ENCODE data around the gene CYP2A7. TPM values are rescaled to one million over a fixed set of nuclear protein-coding genes. Genes with fewer than 3 reads are reported as not detected.
"Not testable (repeated sequence)": the region's sequence is repeated elsewhere in the genome, so short reads cannot be mapped to it uniquely, and the experiment has no call there.

Gene CYP2A7
- total and polyA plus RNA-seq, 5 donors from 2014 or later, result not detected

DNA sequence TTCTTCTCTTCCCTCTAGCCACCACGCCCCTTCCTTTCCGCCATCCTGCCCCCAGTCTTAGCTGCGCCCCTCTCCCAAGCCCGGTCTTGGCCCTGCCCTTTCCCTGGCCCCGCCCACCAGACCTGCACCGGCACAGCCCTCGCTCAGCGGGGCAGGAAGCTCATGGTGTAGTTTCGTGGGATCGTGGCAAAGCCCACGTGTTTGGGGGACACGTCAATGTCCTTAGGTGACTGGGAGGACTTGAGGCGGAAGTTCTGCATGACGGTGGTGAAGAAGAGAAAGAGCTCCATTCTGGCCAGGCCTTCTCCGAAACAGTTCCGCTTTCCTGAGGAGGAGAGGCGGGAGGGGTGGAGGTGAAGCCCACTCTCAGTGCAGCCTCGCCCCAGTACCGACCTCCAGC lies 38.4 kb downstream of the CYP2A7 start:
- H3K27ac Mint-ChIP-seq, result peak overlapping the region; percentile 59 to 86 (median 76)
- Histone ChIP-seq H3K4me3 (ENCODE audit: low read depth, low read length) (peak overlapping the region; percentile 66), H3K27ac (ENCODE audit: insufficient read depth, low read length, poor library complexity, severe bottlenecking) (peak overlapping the region; percentile 43)

DNA sequence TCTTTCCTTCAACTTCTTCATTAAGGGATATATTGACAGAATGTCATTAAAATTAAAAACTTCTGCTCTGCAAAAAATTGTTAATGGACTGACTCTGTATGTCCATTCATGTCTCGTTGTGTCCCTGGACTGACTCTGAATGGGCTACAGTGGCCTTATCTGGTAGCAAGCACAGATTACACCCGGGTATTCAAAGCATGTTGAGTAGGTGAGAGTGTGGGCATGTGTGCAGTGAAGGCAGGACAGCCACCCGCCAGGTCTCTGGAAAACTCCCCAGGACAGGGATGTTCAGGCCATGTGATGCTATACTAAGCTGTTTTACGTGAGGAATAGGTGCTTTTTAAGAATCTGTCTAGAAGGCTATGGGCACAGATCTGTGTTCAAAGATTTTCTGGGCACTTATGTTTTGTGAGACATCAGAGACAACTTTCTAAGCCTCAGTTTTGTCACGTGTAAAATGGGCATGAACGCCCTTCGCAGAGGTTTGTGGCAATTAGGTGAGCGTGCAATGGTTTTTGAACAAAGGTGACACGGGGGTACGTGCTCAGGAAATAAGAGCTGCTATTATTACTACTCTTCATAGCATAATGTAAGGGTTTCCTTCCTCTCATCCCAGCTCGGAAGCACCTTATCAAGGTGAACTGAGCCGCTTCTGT lies 38.9 kb downstream of the CYP2A7 start:
- not testable (repeated sequence) for H3K36me3 Mint-ChIP-seq; H3K9me3 ChIP-seq (ENCODE audit: control insufficient read depth in 2 of 2, low read length in 2 of 2); H3K36me3 ChIP-seq (ENCODE audit: control insufficient read depth, insufficient read depth, low read length); H3K9me3 Mint-ChIP-seq; H3K4me1 ChIP-seq (ENCODE audit: control insufficient read depth, insufficient read depth, low read length, poor library complexity, severe bottlenecking); DNase-seq; H3K27me3 ChIP-seq (ENCODE audit: control insufficient read depth, insufficient read depth, low read length); ATAC-seq (ENCODE audit: low read depth in 2 of 2)
- Mint-ChIP-seq H3K27ac (peak overlapping the region in 2 of 3 donors; percentile 55 to 86), H3K4me3 (peak overlapping the region in 3 of 4 donors; percentile 28 to 83 (median 74)), H3K27me3 (peaks cover 27% of the 10 kb centered on the region), H3K4me1 (peaks cover 5 to 25% (median 17%) of the 10 kb centered on the region in 4 donors)
- Histone ChIP-seq H3K4me3 (ENCODE audit: low read depth, low read length) (peak overlapping the region; percentile 66), H3K27ac (ENCODE audit: insufficient read depth, low read length, poor library complexity, severe bottlenecking) (peak overlapping the region; percentile 43)

More for the DNA sequence above, 38.4 kb downstream of the CYP2A7 start:
- not testable (repeated sequence) for H3K36me3 ChIP-seq (ENCODE audit: control insufficient read depth, insufficient read depth, low read length); H3K36me3 Mint-ChIP-seq; H3K27me3 ChIP-seq (ENCODE audit: control insufficient read depth, insufficient read depth, low read length); H3K9me3 Mint-ChIP-seq; H3K4me1 ChIP-seq (ENCODE audit: control insufficient read depth, insufficient read depth, low read length, poor library complexity, severe bottlenecking); H3K9me3 ChIP-seq (ENCODE audit: control insufficient read depth in 2 of 2, low read length in 2 of 2)
- ATAC-seq (ENCODE audit: low read depth in 2 of 2) (peak; percentile 93), DNase-seq (peak; percentile 67 to 74 (median 74))
- Mint-ChIP-seq H3K27me3 (peaks cover 30% of the 10 kb centered on the region), H3K4me1 (peaks cover 5 to 26% (median 17%) of the 10 kb centered on the region in 4 donors), H3K4me3 (peak overlapping the region; percentile 4 to 83 (median 51))

DNA sequence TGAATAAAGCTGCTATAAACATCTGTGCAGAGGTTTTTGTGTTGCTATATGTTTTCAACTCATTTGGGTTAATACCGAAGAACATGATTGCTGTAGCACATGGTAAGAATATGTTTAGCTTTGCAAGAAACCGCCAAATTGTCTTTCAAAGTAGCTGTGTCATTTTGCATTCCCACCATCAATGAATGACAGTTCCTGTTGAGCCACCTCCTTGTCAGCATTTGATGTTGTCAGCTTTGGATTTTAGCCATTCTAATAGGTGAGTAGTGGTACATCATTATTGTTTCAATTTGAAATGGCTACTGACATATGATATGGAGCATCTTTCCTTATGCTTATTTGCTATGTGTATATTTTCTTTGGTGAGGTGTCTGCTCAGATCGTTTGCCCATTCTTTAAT lies 40.0 kb downstream of the CYP2A7 start:
- H3K4me3 Mint-ChIP-seq; H3K4me3 ChIP-seq (ENCODE audit: low read depth, low read length); H3K27me3 ChIP-seq (ENCODE audit: control insufficient read depth, insufficient read depth, low read length); DNase-seq; H3K36me3 Mint-ChIP-seq; H3K27ac Mint-ChIP-seq; H3K36me3 ChIP-seq (ENCODE audit: control insufficient read depth, insufficient read depth, low read length); H3K9me3 ChIP-seq (ENCODE audit: control insufficient read depth in 2 of 2, low read length in 2 of 2); H3K9me3 Mint-ChIP-seq; H3K4me1 ChIP-seq (ENCODE audit: control insufficient read depth, insufficient read depth, low read length, poor library complexity, severe bottlenecking); ATAC-seq (ENCODE audit: low read depth in 2 of 2); H3K27ac ChIP-seq (ENCODE audit: insufficient read depth, low read length, poor library complexity, severe bottlenecking): not testable (repeated sequence)
- H3K4me1 Mint-ChIP-seq, result peaks cover 5 to 21% (median 15%) of the 10 kb centered on the region in 4 donors
- peaks cover 20% of the 10 kb centered on the region for H3K27me3 Mint-ChIP-seq

DNA sequence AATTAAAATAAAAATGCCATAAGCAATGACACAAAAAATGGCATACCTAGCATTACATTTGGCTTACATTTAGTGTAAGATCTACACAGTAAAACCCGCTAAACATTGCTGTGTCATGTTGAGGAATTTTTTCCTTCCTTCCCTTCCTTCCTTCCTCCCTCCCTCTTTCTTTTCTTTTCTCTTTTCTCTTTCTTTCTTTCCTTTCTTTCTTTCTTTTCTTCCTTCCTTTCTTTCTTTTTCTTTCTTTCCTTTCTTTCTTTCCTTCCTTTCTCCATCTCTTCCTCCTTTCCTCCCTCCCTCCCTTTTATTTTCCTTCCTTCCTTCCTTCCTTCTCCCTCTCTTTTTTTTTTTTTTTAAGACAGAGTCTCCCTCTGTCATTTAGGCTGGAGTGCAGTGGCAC lies 43.6 kb downstream of the CYP2A7 start:
- not testable (repeated sequence) for H3K4me3 ChIP-seq (ENCODE audit: low read depth, low read length); H3K9me3 ChIP-seq (ENCODE audit: control insufficient read depth in 2 of 2, low read length in 2 of 2); DNase-seq; H3K27me3 ChIP-seq (ENCODE audit: control insufficient read depth, insufficient read depth, low read length); H3K27ac Mint-ChIP-seq; H3K4me1 ChIP-seq (ENCODE audit: control insufficient read depth, insufficient read depth, low read length, poor library complexity, severe bottlenecking); H3K36me3 ChIP-seq (ENCODE audit: control insufficient read depth, insufficient read depth, low read length); H3K36me3 Mint-ChIP-seq; ATAC-seq (ENCODE audit: low read depth in 2 of 2); H3K4me1 Mint-ChIP-seq; H3K27ac ChIP-seq (ENCODE audit: insufficient read depth, low read length, poor library complexity, severe bottlenecking); H3K4me3 Mint-ChIP-seq; H3K9me3 Mint-ChIP-seq
- peaks cover 16% of the 10 kb centered on the region for H3K27me3 Mint-ChIP-seq

DNA sequence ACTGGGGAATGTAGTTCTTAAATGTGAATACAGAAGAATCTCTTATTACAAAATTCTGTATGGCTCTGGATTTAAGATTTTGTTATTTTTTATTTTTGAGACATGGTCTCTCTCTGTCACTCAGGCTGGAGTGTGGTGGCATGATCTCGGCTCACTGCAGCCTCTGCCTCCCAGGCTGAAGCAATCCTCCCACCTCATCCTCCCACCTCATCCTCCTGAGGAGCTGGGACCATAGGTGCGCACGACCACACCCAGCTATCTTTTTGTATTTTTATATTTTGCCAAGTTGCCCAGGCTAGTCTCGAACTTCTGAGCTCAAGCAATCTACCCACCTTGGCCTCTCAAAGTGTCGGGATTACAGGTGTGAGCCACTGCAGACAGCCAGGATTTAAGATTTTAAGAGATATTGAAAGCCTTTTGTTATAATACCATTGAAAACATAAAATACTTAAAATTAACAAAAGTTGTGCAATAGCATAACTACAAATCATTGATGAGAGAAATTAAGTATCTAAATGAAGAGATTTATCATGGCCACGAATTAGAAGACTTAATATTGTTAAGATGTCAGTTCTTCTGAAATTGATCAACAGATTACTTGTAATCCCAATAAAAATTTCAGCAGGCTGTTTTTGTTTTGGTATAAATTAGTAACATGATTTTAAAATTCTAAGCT lies 45.1 kb downstream of the CYP2A7 start:
- no peak for ATAC-seq (ENCODE audit: low read depth in 2 of 2)
- no peak for DNase-seq
- Mint-ChIP-seq H3K4me1 (peaks cover 0 to 4% (median 2%) of the 10 kb centered on the region in 4 donors), H3K27me3 (peaks cover 16% of the 10 kb centered on the region), H3K9me3 (peaks cover 0 to 3% (median 0%) of the 10 kb centered on the region in 7 donors), H3K36me3 (no peaks in the 10 kb centered on the region), H3K27ac (no peak overlapping the region), H3K4me3 (no peak overlapping the region)
- no peaks in the 10 kb centered on the region for H3K36me3 ChIP-seq (ENCODE audit: control insufficient read depth, insufficient read depth, low read length)
- H3K4me3 ChIP-seq (ENCODE audit: low read depth, low read length), result no peak overlapping the region
- H3K27me3 ChIP-seq (ENCODE audit: control insufficient read depth, insufficient read depth, low read length), result no peaks in the 10 kb centered on the region
- H3K4me1 ChIP-seq (ENCODE audit: control insufficient read depth, insufficient read depth, low read length, poor library complexity, severe bottlenecking), result no peaks in the 10 kb centered on the region
- no peaks in the 10 kb centered on the region for H3K9me3 ChIP-seq (ENCODE audit: control insufficient read depth in 2 of 2, low read length in 2 of 2)
- H3K27ac ChIP-seq (ENCODE audit: insufficient read depth, low read length, poor library complexity, severe bottlenecking), result no peak overlapping the region

DNA sequence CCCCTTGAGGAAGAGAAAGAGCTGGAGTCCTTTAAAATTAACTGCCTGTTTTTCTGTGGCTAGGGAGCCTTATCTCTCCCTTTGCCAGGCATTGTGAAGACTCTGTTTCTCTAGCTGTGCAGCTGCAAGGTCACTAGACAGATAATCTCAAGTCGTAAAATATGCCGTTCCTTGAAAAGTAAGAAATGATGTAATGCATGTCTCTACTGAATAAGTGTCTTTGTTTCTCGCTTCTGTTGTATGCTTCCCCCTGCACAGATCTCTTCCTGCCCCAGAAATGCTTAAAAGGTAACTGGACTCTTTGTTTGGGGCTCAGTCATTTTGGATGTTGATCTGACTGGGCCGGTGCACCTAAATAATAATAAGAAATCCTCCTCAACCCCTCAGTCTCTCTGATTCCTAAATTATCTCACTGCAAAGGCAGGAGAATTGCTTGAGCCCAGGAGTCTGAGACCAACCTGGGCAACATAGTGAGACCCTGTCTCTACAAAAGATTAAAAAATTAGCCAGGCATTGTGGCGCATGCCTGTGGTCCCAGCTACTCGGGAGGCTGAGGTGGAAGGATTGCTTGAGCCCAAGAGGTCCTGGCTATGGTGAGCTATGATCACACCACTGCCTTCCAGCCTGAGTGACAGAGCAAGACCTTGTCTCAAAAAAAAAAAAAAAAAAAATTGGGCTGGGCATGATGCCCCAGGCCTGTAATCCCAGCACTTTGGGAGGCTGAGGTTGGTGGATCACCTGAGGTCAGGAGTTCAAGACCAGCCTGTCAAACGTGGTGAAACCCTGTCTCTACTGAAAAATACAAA lies 48.1 kb downstream of the CYP2A7 start:
- not testable (repeated sequence) for H3K27ac ChIP-seq (ENCODE audit: insufficient read depth, low read length, poor library complexity, severe bottlenecking); H3K36me3 ChIP-seq (ENCODE audit: control insufficient read depth, insufficient read depth, low read length); DNase-seq; H3K4me1 Mint-ChIP-seq; H3K9me3 ChIP-seq (ENCODE audit: control insufficient read depth in 2 of 2, low read length in 2 of 2); H3K4me3 Mint-ChIP-seq; H3K27me3 ChIP-seq (ENCODE audit: control insufficient read depth, insufficient read depth, low read length); ATAC-seq (ENCODE audit: low read depth in 2 of 2); H3K27me3 Mint-ChIP-seq; H3K9me3 Mint-ChIP-seq; H3K4me3 ChIP-seq (ENCODE audit: low read depth, low read length); H3K4me1 ChIP-seq (ENCODE audit: control insufficient read depth, insufficient read depth, low read length, poor library complexity, severe bottlenecking)
- Mint-ChIP-seq H3K36me3 (peaks cover 10% of the 10 kb centered on the region), H3K27ac (peak overlapping the region in 1 of 3 donors; percentile 59)

DNA sequence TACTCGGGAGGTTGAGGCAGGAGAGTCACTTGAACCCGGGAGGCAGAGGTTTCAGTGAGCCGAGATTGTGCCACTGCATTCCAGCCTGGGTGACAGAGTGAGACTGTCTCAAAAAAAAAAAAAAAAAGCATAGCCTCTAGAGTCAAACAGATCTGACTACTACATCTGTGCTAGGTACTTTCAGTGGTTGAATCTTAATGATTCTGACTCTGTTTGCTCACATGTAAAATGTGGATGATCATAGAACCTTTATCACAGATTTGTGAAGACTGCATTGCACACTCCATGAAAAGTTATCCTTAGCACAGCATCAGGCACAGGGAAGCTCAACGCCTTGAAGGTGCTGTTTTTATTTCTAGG lies 49.6 kb downstream of the CYP2A7 start:
- not testable (repeated sequence) for H3K9me3 ChIP-seq (ENCODE audit: control insufficient read depth in 2 of 2, low read length in 2 of 2); DNase-seq; H3K9me3 Mint-ChIP-seq; ATAC-seq (ENCODE audit: low read depth in 2 of 2); H3K4me3 ChIP-seq (ENCODE audit: low read depth, low read length); H3K27ac Mint-ChIP-seq; H3K27me3 ChIP-seq (ENCODE audit: control insufficient read depth, insufficient read depth, low read length); H3K4me3 Mint-ChIP-seq; H3K4me1 ChIP-seq (ENCODE audit: control insufficient read depth, insufficient read depth, low read length, poor library complexity, severe bottlenecking); H3K36me3 ChIP-seq (ENCODE audit: control insufficient read depth, insufficient read depth, low read length); H3K27ac ChIP-seq (ENCODE audit: insufficient read depth, low read length, poor library complexity, severe bottlenecking); H3K27me3 Mint-ChIP-seq
- Mint-ChIP-seq H3K4me1 (peaks cover 0 to 10% (median 3%) of the 10 kb centered on the region in 4 donors), H3K36me3 (peaks cover 18% of the 10 kb centered on the region)
